CD8-positive, alpha-beta memory T cell (primary cell): ENCODE measurements around the gene CC2D1A. TPM values are rescaled to one million over a fixed set of nuclear protein-coding genes. Genes with fewer than 3 reads are reported as not detected.
A peak's percentile ranks its signal among the peaks of the same experiment; 100 is the strongest.

Experiments used
- CTCF ChIA-PET: fragments of 350-600 bp; sonication (Branson Sonifier 250); formaldehyde crosslinking; loops from one replicate; lab custom pipeline; 2021; ENCODE audit warnings: antibody characterized with exemption; lab: Charles Lee
- POLR2A ChIA-PET: fragments of 350-600 bp; sonication (Branson Sonifier 250); formaldehyde crosslinking; loops from one replicate; lab custom pipeline; 2021; ENCODE audit warnings: antibody characterized with exemption; lab: Charles Lee
- DNase-seq, 5 donors: peaks; one replicate each; pipeline versions ENCODE4 v3.0.0 to v3.0.0-alpha.2; 2020 to 2022; ENCODE audit warnings: mixed read lengths in 1 of 5
- H3K27ac ChIP-seq: one replicate; pipeline ENCODE4 v1.7.0; 2013; ENCODE audit warnings: low read depth, mild to moderate bottlenecking, low read length, moderate library complexity
- H3K27me3 ChIP-seq: 2 replicates; pipeline ENCODE4 v1.7.0; 2013; ENCODE audit warnings: low read length, mild to moderate bottlenecking; ENCODE audit not compliant: insufficient read depth, poor library complexity, severe bottlenecking
- H3K36me3 ChIP-seq: 2 replicates; pipeline ENCODE4 v1.7.0; 2013; ENCODE audit warnings: mild to moderate bottlenecking, low read length, moderate library complexity; ENCODE audit not compliant: insufficient read depth
- H3K4me1 ChIP-seq: 2 replicates; pipeline ENCODE4 v1.7.0; 2013; ENCODE audit warnings: mild to moderate bottlenecking, low read length, moderate library complexity; ENCODE audit not compliant: insufficient read depth
- H3K4me3 ChIP-seq: 2 replicates; pipeline ENCODE4 v1.7.0; 2013; ENCODE audit warnings: mild to moderate bottlenecking, low read length
- H3K9me3 ChIP-seq: 2 replicates; pipeline ENCODE4 v1.7.0; 2013; ENCODE audit warnings: mild to moderate bottlenecking, low read length
- H3K27ac Mint-ChIP-seq, 8 donors: one replicate each; pipeline ENCODE4 v1.8.0; 2020 to 2021; ENCODE audit warnings: mixed read lengths in 8 of 8, mild to moderate bottlenecking in 6 of 8, inconsistent platforms in 3 of 8, moderate library complexity in 3 of 8
- H3K27me3 Mint-ChIP-seq, 2 donors: one replicate each; pipeline ENCODE4 v1.8.0; 2020 to 2021; ENCODE audit warnings: mixed read lengths in 2 of 2, mild to moderate bottlenecking in 1 of 2, moderate library complexity in 1 of 2
- H3K36me3 Mint-ChIP-seq, 3 donors: one replicate each; pipeline ENCODE4 v1.8.0; 2020 to 2021; ENCODE audit warnings: mixed read lengths in 3 of 3, inconsistent platforms in 1 of 3, mild to moderate bottlenecking in 1 of 3
- H3K4me1 Mint-ChIP-seq, 3 donors: one replicate each; pipeline ENCODE4 v1.8.0; 2020 to 2021; ENCODE audit warnings: mixed read lengths in 3 of 3, inconsistent platforms in 1 of 3, mild to moderate bottlenecking in 1 of 3
- H3K4me3 Mint-ChIP-seq, 7 donors: one replicate each; pipeline ENCODE4 v1.8.0; 2020 to 2021; ENCODE audit warnings: mixed read lengths in 7 of 7, mild to moderate bottlenecking in 6 of 7, moderate library complexity in 4 of 7, inconsistent platforms in 2 of 7
- H3K9me3 Mint-ChIP-seq, 5 donors: one replicate each; pipeline ENCODE4 v1.8.0; 2020 to 2022; ENCODE audit warnings: mixed read lengths in 5 of 5, mild to moderate bottlenecking in 3 of 5, moderate library complexity in 2 of 5, inconsistent platforms in 1 of 5
- polyA plus RNA-seq: library from polyadenylated mRNA; unstranded; fragments of 300-500 nt; fragmentation: Illumina TruSeq; gene quantifications from one replicate; pipeline ENCODE4 v1.2.3, GENCODE V29; 2021
- total RNA-seq, 2 experiments: library from RNA; stranded (reverse); gene quantifications; one replicate each; pipeline ENCODE4 v1.2.3, GENCODE V29; 2021

The CC2D1A gene
- total and polyA plus RNA-seq, 3 experiments from 2014 or later: 15.3 to 31.0 (median 30.8) TPM

DNA sequence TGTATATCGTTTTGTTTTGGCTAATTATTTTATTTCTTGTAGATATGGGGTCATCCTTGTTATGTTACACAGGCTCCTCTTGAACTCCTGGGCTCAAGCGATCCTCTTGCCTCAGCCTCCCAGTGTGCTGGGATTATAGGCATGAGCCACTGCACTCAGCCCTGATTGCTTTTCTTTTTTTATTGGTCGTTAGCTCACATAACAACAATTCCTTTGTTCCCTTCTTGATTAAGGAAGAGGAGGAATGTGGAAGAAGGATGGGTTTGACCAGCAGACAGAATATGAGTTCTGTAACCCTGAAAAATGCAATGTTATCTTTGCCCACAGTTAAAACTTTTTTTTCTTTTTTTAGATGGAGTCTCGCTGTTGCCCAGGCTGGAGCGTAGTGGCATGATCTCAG is 11.4 kb upstream of the CC2D1A start:
- POLR2A ChIA-PET: no interaction called here
- H3K27ac Mint-ChIP-seq: peak overlapping the region in 1 of 8 donors; percentile 33
- H3K36me3 Mint-ChIP-seq: no peaks in the 10 kb centered on the region
- Histone ChIP-seq H3K4me3 (no peak overlapping the region), H3K4me1 (no peaks in the 10 kb centered on the region), H3K27ac (no peak overlapping the region), H3K27me3 (no peaks in the 10 kb centered on the region), H3K9me3 (no peaks in the 10 kb centered on the region), H3K36me3 (no peaks in the 10 kb centered on the region)
- no peak overlapping the region for H3K4me3 Mint-ChIP-seq
- CTCF ChIA-PET: interaction anchor here (2.1 kb wide), 1 partner anchor 9 kb away, joined by 8 read pairs; no protein-coding TSS in a partner anchor
- H3K4me1 Mint-ChIP-seq: no peaks in the 10 kb centered on the region
- DNase-seq: no peak
- H3K9me3 Mint-ChIP-seq: no peaks in the 10 kb centered on the region
- no peaks in the 10 kb centered on the region for H3K27me3 Mint-ChIP-seq

DNA sequence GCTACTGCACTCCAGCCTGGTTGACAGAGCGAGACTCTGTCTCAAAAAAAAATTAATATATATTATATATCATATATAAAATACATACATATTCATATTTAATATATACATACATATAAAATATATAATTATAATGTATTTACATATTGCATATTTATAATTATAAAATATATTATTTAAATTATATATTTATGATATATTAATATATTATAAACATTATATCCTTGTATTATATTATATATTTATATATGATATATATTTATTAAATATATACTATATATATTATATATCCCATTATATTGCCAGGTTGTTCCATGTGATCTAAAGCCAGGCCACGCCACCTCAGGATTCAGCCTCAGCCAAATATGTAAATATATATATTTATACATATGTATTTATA is 9.8 kb upstream of the CC2D1A start:
- ChIA-PET CTCF (no interaction called here), POLR2A (no interaction called here)
- no peaks in the 10 kb centered on the region for H3K9me3 Mint-ChIP-seq
- no peaks in the 10 kb centered on the region for H3K27me3 Mint-ChIP-seq
- no peaks in the 10 kb centered on the region for H3K27me3 ChIP-seq
- H3K36me3 Mint-ChIP-seq: no peaks in the 10 kb centered on the region
- H3K27ac Mint-ChIP-seq: no peak overlapping the region
- H3K27ac ChIP-seq: no peak overlapping the region
- H3K4me3 Mint-ChIP-seq: no peak overlapping the region
- H3K36me3 ChIP-seq: no peaks in the 10 kb centered on the region
- no peak for DNase-seq
- H3K4me1 Mint-ChIP-seq: no peaks in the 10 kb centered on the region
- H3K9me3 ChIP-seq: no peaks in the 10 kb centered on the region
- no peaks in the 10 kb centered on the region for H3K4me1 ChIP-seq
- H3K4me3 ChIP-seq: no peak overlapping the region

DNA sequence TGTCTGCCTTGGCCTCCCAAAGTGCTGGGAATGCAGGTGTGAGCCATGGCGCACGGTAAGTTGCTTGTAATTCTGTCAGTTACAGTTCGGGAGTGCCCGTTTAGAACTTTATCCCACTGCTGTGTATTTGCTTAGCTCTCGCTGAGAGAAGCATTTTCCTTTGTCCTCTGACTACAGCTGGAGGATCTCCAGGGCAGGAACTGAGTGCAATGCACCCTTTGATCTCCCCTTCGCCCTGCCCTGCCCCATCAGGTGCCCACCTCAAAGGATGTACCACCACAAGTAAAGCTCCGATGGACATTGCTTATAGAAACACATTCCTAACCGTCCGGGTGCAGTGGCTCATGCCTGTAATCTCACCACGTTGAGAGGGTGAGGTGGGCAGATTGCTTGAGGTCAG is 6.6 kb upstream of the CC2D1A start:
- no peak overlapping the region for H3K4me3 Mint-ChIP-seq
- H3K9me3 Mint-ChIP-seq: no peaks in the 10 kb centered on the region
- H3K4me1 Mint-ChIP-seq: peaks cover 0 to 5% (median 0%) of the 10 kb centered on the region in 3 donors
- Histone ChIP-seq H3K27ac (no peak overlapping the region), H3K36me3 (no peaks in the 10 kb centered on the region), H3K9me3 (no peaks in the 10 kb centered on the region), H3K27me3 (no peaks in the 10 kb centered on the region), H3K4me3 (no peak overlapping the region), H3K4me1 (no peaks in the 10 kb centered on the region)
- CTCF ChIA-PET: interaction anchor here (1.7 kb wide), 1 partner anchor 160 kb away, joined by 5 read pairs; no protein-coding TSS in a partner anchor
- POLR2A ChIA-PET: interaction anchor here (0.6 kb wide), 1 partner anchor 175 kb away, joined by 5 read pairs; no protein-coding TSS in a partner anchor
- no peaks in the 10 kb centered on the region for H3K36me3 Mint-ChIP-seq
- no peak overlapping the region for H3K27ac Mint-ChIP-seq
- H3K27me3 Mint-ChIP-seq: no peaks in the 10 kb centered on the region
- no peak for DNase-seq

GRCh38 chr19:13899912-13900584 is 6.0 kb upstream of the CC2D1A start:
- no peaks in the 10 kb centered on the region for H3K36me3 Mint-ChIP-seq
- ChIA-PET POLR2A (no interaction called here), CTCF (interaction anchor here (1.7 kb wide), 1 partner anchor 159 kb away, joined by 5 read pairs; no protein-coding TSS in a partner anchor)
- Histone ChIP-seq H3K36me3 (no peaks in the 10 kb centered on the region), H3K27ac (no peak overlapping the region), H3K4me1 (no peaks in the 10 kb centered on the region), H3K9me3 (no peaks in the 10 kb centered on the region), H3K4me3 (no peak overlapping the region), H3K27me3 (no peaks in the 10 kb centered on the region)
- no peaks in the 10 kb centered on the region for H3K27me3 Mint-ChIP-seq
- H3K27ac Mint-ChIP-seq: peak overlapping the region in 1 of 8 donors; percentile 51
- peaks cover 0 to 9% (median 0%) of the 10 kb centered on the region in 3 donors for H3K4me1 Mint-ChIP-seq
- DNase-seq: no peak
- no peak overlapping the region for H3K4me3 Mint-ChIP-seq
- no peaks in the 10 kb centered on the region for H3K9me3 Mint-ChIP-seq

DNA sequence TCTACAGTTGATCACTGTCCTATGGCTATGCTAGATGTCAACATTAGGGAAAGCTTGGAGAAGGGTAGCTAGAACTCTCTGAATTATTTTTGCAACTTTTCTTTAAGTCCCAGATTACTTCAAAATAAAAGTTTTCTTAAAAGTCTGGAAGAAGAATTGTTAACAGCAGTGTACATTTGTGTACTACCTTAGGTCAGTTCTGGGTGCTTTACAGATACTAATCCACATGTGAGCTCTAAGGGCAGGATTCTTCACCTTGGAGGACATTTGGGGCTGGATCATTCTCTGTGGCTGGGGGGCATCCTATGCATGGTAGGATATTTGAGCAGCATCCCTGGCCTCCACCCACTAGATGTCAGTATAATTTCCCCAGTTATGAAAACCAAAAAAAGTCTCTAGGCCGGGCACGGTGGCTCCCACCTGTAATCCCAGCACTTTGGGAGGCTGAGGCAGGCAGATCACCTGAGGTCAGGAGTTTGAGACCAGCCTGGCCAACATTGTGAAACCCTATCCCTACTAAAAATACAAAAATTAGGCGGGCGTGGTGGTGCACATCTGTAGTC is 2.9 kb upstream of the CC2D1A start:
- POLR2A ChIA-PET: no interaction called here
- DNase-seq: peak in 1 of 5 donors; percentile 28

GRCh38 chr19:13906521-13906904 is 512 bp downstream of the CC2D1A start:
- peaks cover 0 to 21% (median 1%) of the 10 kb centered on the region in 3 donors for H3K36me3 Mint-ChIP-seq
- no peaks in the 10 kb centered on the region for H3K27me3 Mint-ChIP-seq
- H3K9me3 ChIP-seq: no peaks in the 10 kb centered on the region
- no peaks in the 10 kb centered on the region for H3K27me3 ChIP-seq
- DNase-seq: peak in 2 of 5 donors; percentile 25 to 64
- H3K4me3 ChIP-seq: peak overlapping the region; percentile 62
- H3K4me1 Mint-ChIP-seq: peaks cover 11 to 27% (median 11%) of the 10 kb centered on the region in 3 donors
- H3K4me3 Mint-ChIP-seq: peak overlapping the region; percentile 75 to 90 (median 81)
- ChIA-PET CTCF (interaction anchor here (1.2 to 1.6 kb wide), 3 partner anchors 21 to 230 kb away, joined by 3 to 4 read pairs (median 3); partner anchors contain the start of gene ASF1B), POLR2A (interaction anchor here (0.5 to 0.7 kb wide), 2 partner anchors 21 to 915 kb away, joined by 3 read pairs; no protein-coding TSS in a partner anchor)
- peaks cover 11% of the 10 kb centered on the region for H3K4me1 ChIP-seq
- H3K27ac ChIP-seq: peak overlapping the region; percentile 72
- H3K9me3 Mint-ChIP-seq: no peaks in the 10 kb centered on the region
- H3K36me3 ChIP-seq: no peaks in the 10 kb centered on the region
- H3K27ac Mint-ChIP-seq: peak overlapping the region; percentile 14 to 94 (median 83)

More for the DNA sequence above, 2.9 kb upstream of the CC2D1A start:
- Histone ChIP-seq H3K4me3 (no peak overlapping the region), H3K4me1 (peaks cover 11% of the 10 kb centered on the region), H3K9me3 (no peaks in the 10 kb centered on the region), H3K27me3 (no peaks in the 10 kb centered on the region), H3K27ac (no peak overlapping the region), H3K36me3 (no peaks in the 10 kb centered on the region)
- peaks cover 11 to 27% (median 11%) of the 10 kb centered on the region in 3 donors for H3K4me1 Mint-ChIP-seq
- H3K27ac Mint-ChIP-seq: peak overlapping the region in 3 of 8 donors; percentile 3 to 92 (median 38)
- H3K4me3 Mint-ChIP-seq: peak overlapping the region in 1 of 7 donors; percentile 69
- no peaks in the 10 kb centered on the region for H3K9me3 Mint-ChIP-seq
- no peaks in the 10 kb centered on the region for H3K27me3 Mint-ChIP-seq
- H3K36me3 Mint-ChIP-seq: peaks cover 0 to 3% (median 1%) of the 10 kb centered on the region in 3 donors
- CTCF ChIA-PET: interaction anchor here (0.7 to 2.8 kb wide), 14 partner anchors 9 to 157 kb away, joined by 3 to 8 read pairs (median 3); partner anchors contain the start of gene IL27RA

DNA sequence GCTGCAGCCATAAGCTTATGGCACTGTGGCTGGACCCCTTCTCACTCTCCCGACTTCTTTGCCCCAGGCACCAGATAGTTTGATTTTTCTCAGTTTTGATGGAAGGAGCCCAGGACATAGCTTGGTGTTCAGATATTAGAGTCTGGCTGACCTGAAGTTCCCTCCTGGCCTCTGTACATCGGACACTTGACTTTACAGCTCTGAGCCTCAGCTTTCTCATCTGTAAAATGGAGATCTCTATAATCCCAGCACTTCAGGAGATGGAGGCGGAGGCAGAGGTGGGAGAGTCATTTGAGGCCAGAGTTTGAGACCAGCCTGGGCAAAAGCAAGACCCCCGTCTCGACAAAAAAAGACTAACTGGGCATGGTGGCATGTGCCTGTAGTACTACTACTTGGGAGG is 909 bp downstream of the CC2D1A start:
- Histone ChIP-seq H3K9me3 (no peaks in the 10 kb centered on the region), H3K4me3 (peak overlapping the region; percentile 62), H3K4me1 (peaks cover 11% of the 10 kb centered on the region), H3K27me3 (no peaks in the 10 kb centered on the region), H3K36me3 (no peaks in the 10 kb centered on the region), H3K27ac (peak overlapping the region; percentile 72)
- H3K27ac Mint-ChIP-seq: peak overlapping the region; percentile 14 to 94 (median 83)
- peaks cover 11 to 27% (median 11%) of the 10 kb centered on the region in 3 donors for H3K4me1 Mint-ChIP-seq
- no peaks in the 10 kb centered on the region for H3K27me3 Mint-ChIP-seq
- no peaks in the 10 kb centered on the region for H3K9me3 Mint-ChIP-seq
- POLR2A ChIA-PET: interaction anchor here (0.5 kb wide), 1 partner anchor 21 kb away, joined by 3 read pairs; no protein-coding TSS in a partner anchor
- no peak for DNase-seq
- H3K36me3 Mint-ChIP-seq: peaks cover 0 to 21% (median 1%) of the 10 kb centered on the region in 3 donors
- CTCF ChIA-PET: interaction anchor here (1.2 to 1.6 kb wide), 3 partner anchors 21 to 230 kb away, joined by 3 to 4 read pairs (median 3); partner anchors contain the start of gene ASF1B
- peak overlapping the region; percentile 75 to 90 (median 81) for H3K4me3 Mint-ChIP-seq
